Measurements from ENCODE around the gene INHBB. TPM values are rescaled to one million over a fixed set of nuclear protein-coding genes. Genes with fewer than 3 reads are reported as not detected.

INHBB gene
- total and polyA plus RNA-seq, 9 of the 15 experiments (the other 6 are each of a cell fraction or from before 2014, with no cell fraction given): not detected

GRCh38 chr2:120312860-120313694, 32.9 kb upstream of the INHBB start (continued):
- TF ChIP-seq ZC3H8 (IDR thresholded peaks at IDR 0.05) (no peak), HNRNPH1 (optimal IDR thresholded peaks at IDR 0.05; ENCODE audit: low read depth, low read length) (no peak), ZZZ3 (IDR thresholded peaks at IDR 0.05) (no peak), NFXL1 (CRISPR knock-in tag; IDR thresholded peaks at IDR 0.05) (no peak), ATF7 (IDR thresholded peaks at IDR 0.05) (0 out of 2 replicates have a peak, but pooled peaks have one; percentile 12), ZNF436 (CRISPR knock-in tag; IDR thresholded peaks at IDR 0.05) (no peak), TEAD4 (IDR thresholded peaks at IDR 0.05; ENCODE audit: low read length) (no peak), TEAD4 (CRISPR knock-in tag; IDR thresholded peaks at IDR 0.05; ENCODE audit: borderline replicate concordance) (no peak), BRF2 (IDR thresholded peaks at IDR 0.05; ENCODE audit: borderline replicate concordance, insufficient read depth, insufficient read length) (no peak), ZNF175 (CRISPR knock-in tag; IDR thresholded peaks at IDR 0.05; ENCODE audit: low read depth) (no peak), ARID3B (CRISPR knock-in tag; IDR thresholded peaks at IDR 0.05; ENCODE audit: borderline replicate concordance) (no peak), KLF13 (tag; IDR thresholded peaks at IDR 0.05; ENCODE audit: borderline replicate concordance, low read depth) (no peak), NR2C1 (IDR thresholded peaks at IDR 0.05) (no peak), NR2C1 (tag; IDR thresholded peaks at IDR 0.05) (no peak), ZNF644 (tag; IDR thresholded peaks at IDR 0.05; ENCODE audit: low read depth) (no peak), STAG1 (CRISPR knock-in tag; IDR thresholded peaks at IDR 0.05; ENCODE audit: borderline replicate concordance) (peak; percentile 82), BACH1 (tag; IDR thresholded peaks at IDR 0.05) (no peak)
- TF ChIP-seq, protein P1, sequence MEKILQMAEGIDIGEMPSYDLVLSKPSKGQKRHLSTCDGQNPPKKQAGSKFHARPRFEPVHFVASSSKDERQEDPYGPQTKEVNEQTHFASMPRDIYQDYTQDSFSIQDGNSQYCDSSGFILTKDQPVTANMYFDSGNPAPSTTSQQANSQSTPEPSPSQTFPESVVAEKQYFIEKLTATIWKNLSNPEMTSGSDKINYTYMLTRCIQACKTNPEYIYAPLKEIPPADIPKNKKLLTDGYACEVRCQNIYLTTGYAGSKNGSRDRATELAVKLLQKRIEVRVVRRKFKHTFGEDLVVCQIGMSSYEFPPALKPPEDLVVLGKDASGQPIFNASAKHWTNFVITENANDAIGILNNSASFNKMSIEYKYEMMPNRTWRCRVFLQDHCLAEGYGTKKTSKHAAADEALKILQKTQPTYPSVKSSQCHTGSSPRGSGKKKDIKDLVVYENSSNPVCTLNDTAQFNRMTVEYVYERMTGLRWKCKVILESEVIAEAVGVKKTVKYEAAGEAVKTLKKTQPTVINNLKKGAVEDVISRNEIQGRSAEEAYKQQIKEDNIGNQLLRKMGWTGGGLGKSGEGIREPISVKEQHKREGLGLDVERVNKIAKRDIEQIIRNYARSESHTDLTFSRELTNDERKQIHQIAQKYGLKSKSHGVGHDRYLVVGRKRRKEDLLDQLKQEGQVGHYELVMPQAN (IDR thresholded peaks at IDR 0.05; ENCODE audit: borderline replicate concordance): no peak
- TF ChIP-seq, protein P2, sequence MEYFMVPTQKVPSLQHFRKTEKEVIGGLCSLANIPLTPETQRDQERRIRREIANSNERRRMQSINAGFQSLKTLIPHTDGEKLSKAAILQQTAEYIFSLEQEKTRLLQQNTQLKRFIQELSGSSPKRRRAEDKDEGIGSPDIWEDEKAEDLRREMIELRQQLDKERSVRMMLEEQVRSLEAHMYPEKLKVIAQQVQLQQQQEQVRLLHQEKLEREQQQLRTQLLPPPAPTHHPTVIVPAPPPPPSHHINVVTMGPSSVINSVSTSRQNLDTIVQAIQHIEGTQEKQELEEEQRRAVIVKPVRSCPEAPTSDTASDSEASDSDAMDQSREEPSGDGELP (CRISPR knock-in tag; IDR thresholded peaks at IDR 0.05; ENCODE audit: borderline replicate concordance): 0 out of 2 replicates have a peak, but pooled peaks have one; percentile 18
- TF ChIP-seq, protein P3, sequence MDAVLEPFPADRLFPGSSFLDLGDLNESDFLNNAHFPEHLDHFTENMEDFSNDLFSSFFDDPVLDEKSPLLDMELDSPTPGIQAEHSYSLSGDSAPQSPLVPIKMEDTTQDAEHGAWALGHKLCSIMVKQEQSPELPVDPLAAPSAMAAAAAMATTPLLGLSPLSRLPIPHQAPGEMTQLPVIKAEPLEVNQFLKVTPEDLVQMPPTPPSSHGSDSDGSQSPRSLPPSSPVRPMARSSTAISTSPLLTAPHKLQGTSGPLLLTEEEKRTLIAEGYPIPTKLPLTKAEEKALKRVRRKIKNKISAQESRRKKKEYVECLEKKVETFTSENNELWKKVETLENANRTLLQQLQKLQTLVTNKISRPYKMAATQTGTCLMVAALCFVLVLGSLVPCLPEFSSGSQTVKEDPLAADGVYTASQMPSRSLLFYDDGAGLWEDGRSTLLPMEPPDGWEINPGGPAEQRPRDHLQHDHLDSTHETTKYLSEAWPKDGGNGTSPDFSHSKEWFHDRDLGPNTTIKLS (IDR thresholded peaks at IDR 0.05; ENCODE audit: borderline replicate concordance, low read depth): 0 out of 2 replicates have a peak, but pooled peaks have one; percentile 11

Data from K562 (cell line).